Bronchial epithelial cell (primary cell): Measurements from ENCODE around the gene PDIA3. TPM values are rescaled to one million over a fixed set of nuclear protein-coding genes. Genes with fewer than 3 reads are reported as not detected.

Experiments
- DNase-seq: peaks from one replicate; pipeline ENCODE4 v3.0.0-alpha.2; 2010; ENCODE audit warnings: low read depth
- FAIRE-seq: peaks from 2 replicates; lab custom pipeline; 2011; peaks lifted over from hg19 to GRCh38; lab: Jason Lieb, UNC
- H3K27me3 ChIP-seq: 2 replicates; pipeline ENCODE4 v1.5.1; 2011; ENCODE audit warnings: low read length; ENCODE audit not compliant: control insufficient read depth, insufficient read depth
- H3K36me3 ChIP-seq: 2 replicates; pipeline ENCODE4 v1.5.1; 2011; ENCODE audit warnings: low read length; ENCODE audit not compliant: control insufficient read depth, insufficient read depth
- H3K4me3 ChIP-seq: 2 replicates; pipeline ENCODE4 v1.5.1; 2011; ENCODE audit warnings: mild to moderate bottlenecking, low read depth, low read length, control low read depth
- CTCF ChIP-seq: IDR thresholded peaks from 2 replicates; pipeline ENCODE4 v1.5.1; 2011; ENCODE audit warnings: mild to moderate bottlenecking, moderate library complexity, low read length, control low read depth, inconsistent platforms; ENCODE audit not compliant: insufficient read depth, severe bottlenecking
- total RNA-seq: library from RNA; depleted of rRNA; stranded (reverse); fragments of >200 nt; gene quantifications from 2 replicates; pipeline ENCODE4 v1.2.1, GENCODE V29; 2014

PDIA3 gene
- total RNA-seq, 1 donor from 2014 or later, result 130 TPM

GRCh38 chr15:43789409-43789808 lies 43.2 kb downstream of the PDIA3 start:
- no peak overlapping the region for H3K4me3 ChIP-seq
- FAIRE-seq (no peak), DNase-seq (no peak)
- no peaks in the 10 kb centered on the region for H3K27me3 ChIP-seq
- no peak for TF ChIP-seq CTCF
- peaks cover 12% of the 10 kb centered on the region for H3K36me3 ChIP-seq

- H3K4me3 ChIP-seq, result peak within 1 kb of the TSS; percentile 97
- DNase-seq (peak; percentile 94), FAIRE-seq (no peak)
- peaks cover 26% of the 10 kb centered on the region for H3K36me3 ChIP-seq
- no peaks in the 10 kb centered on the region for H3K27me3 ChIP-seq
- TF ChIP-seq CTCF, result no peak
Observed at GRCh38 chr15:43791993-43792760, 45.9 kb downstream of the PDIA3 start, which contains the start of gene SERF2. Gene SERF2 (plus strand): TSS chr15:43792320. CDS start chr15:43792377, 57 bp downstream.

GRCh38 chr15:43792761-43793476 lies 46.7 kb downstream of the PDIA3 start:
- H3K4me3 ChIP-seq, result peak overlapping the region; percentile 97
- peak; percentile 30 for TF ChIP-seq CTCF
- H3K36me3 ChIP-seq, result peaks cover 26% of the 10 kb centered on the region
- H3K27me3 ChIP-seq, result no peaks in the 10 kb centered on the region
- FAIRE-seq (no peak), DNase-seq (peak; percentile 38)

- no peak for FAIRE-seq
Observed at GRCh38 chr15:43793647-43794046, 47.4 kb downstream of the PDIA3 start.

GRCh38 chr15:43794269-43795037 lies 48.2 kb downstream of the PDIA3 start:
- Histone ChIP-seq H3K4me3 (no peak overlapping the region), H3K36me3 (peaks cover 26% of the 10 kb centered on the region), H3K27me3 (no peaks in the 10 kb centered on the region)
- DNase-seq, result no peak
- no peak for FAIRE-seq
- no peak for TF ChIP-seq CTCF

More at GRCh38 chr15:43793647-43794046, 47.4 kb downstream of the PDIA3 start:
- Histone ChIP-seq H3K27me3 (no peaks in the 10 kb centered on the region), H3K4me3 (peak overlapping the region; percentile 97), H3K36me3 (peaks cover 26% of the 10 kb centered on the region)
- TF ChIP-seq CTCF, result no peak
- no peak for DNase-seq
